K562 (cell line): ENCODE results near the gene DPEP3.

Experiments used
- BHLHE40 ChIP-seq: IDR thresholded peaks from 2 replicates; pipeline ENCODE4 v1.6.1; 2011; ENCODE audit warnings: low read length, improper control_type of control experiment
- BRCA1 ChIP-seq, 2 experiments: fragments of 450-650 bp in 1 of 2; sonication (generic) in 1 of 2; formaldehyde crosslinking in 1 of 2; IDR thresholded peaks; 2 replicates each; pipeline versions ENCODE4 v1.5.0 to v1.6.1; 2017 to 2020; ENCODE audit warnings: mild to moderate bottlenecking in 1 of 2, missing genetic modification reagents in 1 of 2
- ESRRA ChIP-seq: fragments of 450-650 bp; IDR thresholded peaks from 2 replicates; pipeline ENCODE4 v1.6.1; 2014; ENCODE audit warnings: low read depth, mild to moderate bottlenecking, moderate library complexity, borderline replicate concordance
- EZH2 ChIP-seq: IDR thresholded peaks from 2 replicates; pipeline ENCODE4 v1.6.1; 2012; ENCODE audit warnings: low read depth, mild to moderate bottlenecking, inconsistent platforms, low read length, borderline replicate concordance
- FOXM1 ChIP-seq, 2 experiments: fragments of 450-650 bp in 1 of 2; sonication (generic) in 1 of 2; formaldehyde crosslinking in 1 of 2; IDR thresholded peaks; 2 replicates each; pipeline versions ENCODE4 v1.6.1 to v1.9.0; 2017 to 2022; ENCODE audit warnings: low read depth in 2 of 2, mild to moderate bottlenecking in 2 of 2, missing genetic modification reagents in 1 of 2, moderate library complexity in 1 of 2
- KAT2B ChIP-seq: IDR thresholded peaks from one replicate; pipeline ENCODE4 v1.6.1; 2012; ENCODE audit warnings: low read depth, mild to moderate bottlenecking, control low read depth, inconsistent platforms, low read length, moderate library complexity
- MBD2 ChIP-seq: sonication (generic); IDR thresholded peaks from 2 replicates; pipeline ENCODE4 v1.6.1; 2016; ENCODE audit warnings: low read depth, borderline replicate concordance
- POLR2A ChIP-seq: fragments of 450-650 bp; conservative IDR thresholded peaks from 2 replicates; pipeline ENCODE4 v1.6.1; 2016
- PTBP1 ChIP-seq: fragments of 200-400 bp; formaldehyde crosslinking; IDR thresholded peaks from 2 replicates; pipeline ENCODE4 v1.6.1; 2017; ENCODE audit warnings: low read depth, low read length
- RNF2 ChIP-seq: sonication (generic); IDR thresholded peaks from 2 replicates; pipeline ENCODE4 v1.6.1; 2016
- TAF15 ChIP-seq: fragments of 200-400 bp; formaldehyde crosslinking; IDR thresholded peaks from 2 replicates; pipeline ENCODE4 v1.6.1; 2017; ENCODE audit warnings: mild to moderate bottlenecking, low read depth, low read length, moderate library complexity
- ZNF449 ChIP-seq: fragments of 250-450 bp; sonication (Bioruptor Pico); IDR thresholded peaks from 2 replicates; pipeline ENCODE4 v1.8.0; 2022; ENCODE audit warnings: moderate library complexity, mild to moderate bottlenecking, inconsistent platforms
- TF ChIP-seq, protein P1 (sequence below), 3 experiments: IDR thresholded peaks in 2 of 3; conservative IDR thresholded peaks in 1 of 3; 2 replicates each; pipeline ENCODE4 v1.5.1; 2011 to 2012; ENCODE audit warnings: low read length in 3 of 3, mild to moderate bottlenecking in 3 of 3, control low read depth in 2 of 3, improper control_type of control experiment in 1 of 3, inconsistent platforms in 1 of 3, low read depth in 1 of 3, mixed read lengths in 1 of 3, moderate library complexity in 1 of 3; ENCODE audit not compliant: insufficient read depth in 2 of 3
- TF ChIP-seq, protein P2 (sequence below): IDR thresholded peaks from 2 replicates; pipeline ENCODE4 v1.6.1; 2014; ENCODE audit warnings: antibody characterized with exemption

GRCh38 chr16:67946966-67947558 is 33.2 kb downstream of the DPEP3 start:
- TF ChIP-seq EZH2: no peak
- TF ChIP-seq ZNF449 (CRISPR knock-in tag): no peak
- TF ChIP-seq, protein P1, sequence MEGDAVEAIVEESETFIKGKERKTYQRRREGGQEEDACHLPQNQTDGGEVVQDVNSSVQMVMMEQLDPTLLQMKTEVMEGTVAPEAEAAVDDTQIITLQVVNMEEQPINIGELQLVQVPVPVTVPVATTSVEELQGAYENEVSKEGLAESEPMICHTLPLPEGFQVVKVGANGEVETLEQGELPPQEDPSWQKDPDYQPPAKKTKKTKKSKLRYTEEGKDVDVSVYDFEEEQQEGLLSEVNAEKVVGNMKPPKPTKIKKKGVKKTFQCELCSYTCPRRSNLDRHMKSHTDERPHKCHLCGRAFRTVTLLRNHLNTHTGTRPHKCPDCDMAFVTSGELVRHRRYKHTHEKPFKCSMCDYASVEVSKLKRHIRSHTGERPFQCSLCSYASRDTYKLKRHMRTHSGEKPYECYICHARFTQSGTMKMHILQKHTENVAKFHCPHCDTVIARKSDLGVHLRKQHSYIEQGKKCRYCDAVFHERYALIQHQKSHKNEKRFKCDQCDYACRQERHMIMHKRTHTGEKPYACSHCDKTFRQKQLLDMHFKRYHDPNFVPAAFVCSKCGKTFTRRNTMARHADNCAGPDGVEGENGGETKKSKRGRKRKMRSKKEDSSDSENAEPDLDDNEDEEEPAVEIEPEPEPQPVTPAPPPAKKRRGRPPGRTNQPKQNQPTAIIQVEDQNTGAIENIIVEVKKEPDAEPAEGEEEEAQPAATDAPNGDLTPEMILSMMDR (IDR thresholded peaks at IDR 0.05 in 2 of 3, conservative IDR thresholded peaks at IDR 0.05 in 1 of 3; ENCODE audit: insufficient read depth in 2 of 3, low read depth in 1 of 3, low read length in 3 of 3): no peak
- no peak for TF ChIP-seq BRCA1 (IDR thresholded peaks at IDR 0.05)
- no peak for TF ChIP-seq BRCA1 (CRISPR knock-in tag; IDR thresholded peaks at IDR 0.05)
- no peak for TF ChIP-seq FOXM1 (IDR thresholded peaks at IDR 0.05; ENCODE audit: low read depth)
- TF ChIP-seq FOXM1 (CRISPR knock-in tag; IDR thresholded peaks at IDR 0.05; ENCODE audit: low read depth): no peak
- no peak for TF ChIP-seq PTBP1
- no peak for TF ChIP-seq RNF2
- TF ChIP-seq, protein P2, sequence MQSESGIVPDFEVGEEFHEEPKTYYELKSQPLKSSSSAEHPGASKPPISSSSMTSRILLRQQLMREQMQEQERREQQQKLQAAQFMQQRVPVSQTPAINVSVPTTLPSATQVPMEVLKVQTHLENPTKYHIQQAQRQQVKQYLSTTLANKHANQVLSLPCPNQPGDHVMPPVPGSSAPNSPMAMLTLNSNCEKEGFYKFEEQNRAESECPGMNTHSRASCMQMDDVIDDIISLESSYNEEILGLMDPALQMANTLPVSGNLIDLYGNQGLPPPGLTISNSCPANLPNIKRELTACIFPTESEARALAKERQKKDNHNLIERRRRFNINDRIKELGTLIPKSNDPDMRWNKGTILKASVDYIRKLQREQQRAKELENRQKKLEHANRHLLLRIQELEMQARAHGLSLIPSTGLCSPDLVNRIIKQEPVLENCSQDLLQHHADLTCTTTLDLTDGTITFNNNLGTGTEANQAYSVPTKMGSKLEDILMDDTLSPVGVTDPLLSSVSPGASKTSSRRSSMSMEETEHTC: no peak
- TF ChIP-seq MBD2: no peak
- TF ChIP-seq ESRRA: no peak
- no peak for TF ChIP-seq POLR2A
- TF ChIP-seq BHLHE40: no peak
- TF ChIP-seq KAT2B: no peak
- no peak for TF ChIP-seq TAF15
